GM12873 (cell line): ENCODE measurements around the gene HPGD.

Source experiments
- TF ChIP-seq, protein P1 (sequence below): IDR thresholded peaks from 2 replicates; pipeline ENCODE4 v1.5.1; 2012; ENCODE audit warnings: low read depth, mild to moderate bottlenecking, moderate library complexity, low read length, control low read depth; ENCODE audit not compliant: insufficient read depth; ENCODE audit errors: missing control alignments

HPGD gene

DNA sequence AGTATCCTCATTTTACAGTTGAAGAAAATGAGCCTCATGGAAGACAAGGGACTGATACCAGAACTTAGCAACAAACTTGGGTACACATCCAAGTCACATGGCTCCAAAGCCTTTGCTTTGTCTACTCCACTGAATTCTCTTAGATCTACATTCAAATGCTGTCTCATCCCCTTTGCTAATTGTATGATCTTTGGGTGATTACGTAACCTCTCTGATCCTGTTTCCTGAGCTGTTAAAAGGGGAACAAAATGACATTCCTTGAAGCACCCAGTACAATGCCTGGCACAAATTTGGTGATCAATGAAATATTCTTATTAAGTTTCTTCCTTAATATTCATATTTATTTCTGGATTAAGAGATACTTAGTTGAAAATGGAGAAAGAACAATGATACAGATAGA, 5.9 kb upstream of the HPGD start:
- TF ChIP-seq, protein P1, sequence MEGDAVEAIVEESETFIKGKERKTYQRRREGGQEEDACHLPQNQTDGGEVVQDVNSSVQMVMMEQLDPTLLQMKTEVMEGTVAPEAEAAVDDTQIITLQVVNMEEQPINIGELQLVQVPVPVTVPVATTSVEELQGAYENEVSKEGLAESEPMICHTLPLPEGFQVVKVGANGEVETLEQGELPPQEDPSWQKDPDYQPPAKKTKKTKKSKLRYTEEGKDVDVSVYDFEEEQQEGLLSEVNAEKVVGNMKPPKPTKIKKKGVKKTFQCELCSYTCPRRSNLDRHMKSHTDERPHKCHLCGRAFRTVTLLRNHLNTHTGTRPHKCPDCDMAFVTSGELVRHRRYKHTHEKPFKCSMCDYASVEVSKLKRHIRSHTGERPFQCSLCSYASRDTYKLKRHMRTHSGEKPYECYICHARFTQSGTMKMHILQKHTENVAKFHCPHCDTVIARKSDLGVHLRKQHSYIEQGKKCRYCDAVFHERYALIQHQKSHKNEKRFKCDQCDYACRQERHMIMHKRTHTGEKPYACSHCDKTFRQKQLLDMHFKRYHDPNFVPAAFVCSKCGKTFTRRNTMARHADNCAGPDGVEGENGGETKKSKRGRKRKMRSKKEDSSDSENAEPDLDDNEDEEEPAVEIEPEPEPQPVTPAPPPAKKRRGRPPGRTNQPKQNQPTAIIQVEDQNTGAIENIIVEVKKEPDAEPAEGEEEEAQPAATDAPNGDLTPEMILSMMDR = no peak

DNA sequence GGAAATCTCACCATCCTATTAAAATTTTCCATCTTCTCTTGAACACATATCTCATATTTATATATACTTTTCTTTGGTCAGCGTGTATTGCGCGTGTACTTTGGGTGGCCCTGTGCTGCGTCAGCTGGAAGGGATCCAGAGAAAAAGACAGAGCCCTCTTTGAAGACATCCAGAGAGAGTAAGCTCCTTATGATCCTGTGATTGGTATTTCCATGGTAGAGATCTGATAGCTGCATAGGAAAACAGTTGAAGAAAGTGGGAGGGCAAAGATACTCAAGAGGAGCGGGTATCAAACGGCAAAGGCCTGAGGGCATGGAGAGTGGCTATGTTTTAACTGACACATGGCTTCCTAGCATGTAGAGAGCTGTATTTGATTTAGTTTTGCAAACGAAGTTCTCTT, 4.4 kb upstream of the HPGD start:
- TF ChIP-seq, protein P1 = no peak

DNA sequence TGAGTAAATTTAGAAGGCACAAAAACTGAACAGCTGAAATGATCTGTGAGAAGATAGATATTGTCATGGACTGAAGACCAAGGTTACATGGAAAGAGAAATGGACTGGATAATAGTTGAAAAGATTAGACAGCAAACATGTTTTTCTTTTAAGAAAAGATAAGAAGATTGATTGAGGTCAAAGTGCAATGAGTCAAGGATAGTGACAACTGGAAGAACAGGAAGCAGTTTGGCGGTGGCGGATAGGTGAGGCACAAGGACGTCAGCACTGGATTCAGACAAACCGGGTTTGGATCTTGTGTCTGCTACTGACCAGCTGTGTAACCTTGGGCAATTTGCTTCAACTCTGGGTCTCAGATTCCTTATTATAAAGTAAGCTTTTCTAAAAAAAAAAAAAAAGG, 2.0 kb upstream of the HPGD start:
- TF ChIP-seq, protein P1 = no peak

DNA sequence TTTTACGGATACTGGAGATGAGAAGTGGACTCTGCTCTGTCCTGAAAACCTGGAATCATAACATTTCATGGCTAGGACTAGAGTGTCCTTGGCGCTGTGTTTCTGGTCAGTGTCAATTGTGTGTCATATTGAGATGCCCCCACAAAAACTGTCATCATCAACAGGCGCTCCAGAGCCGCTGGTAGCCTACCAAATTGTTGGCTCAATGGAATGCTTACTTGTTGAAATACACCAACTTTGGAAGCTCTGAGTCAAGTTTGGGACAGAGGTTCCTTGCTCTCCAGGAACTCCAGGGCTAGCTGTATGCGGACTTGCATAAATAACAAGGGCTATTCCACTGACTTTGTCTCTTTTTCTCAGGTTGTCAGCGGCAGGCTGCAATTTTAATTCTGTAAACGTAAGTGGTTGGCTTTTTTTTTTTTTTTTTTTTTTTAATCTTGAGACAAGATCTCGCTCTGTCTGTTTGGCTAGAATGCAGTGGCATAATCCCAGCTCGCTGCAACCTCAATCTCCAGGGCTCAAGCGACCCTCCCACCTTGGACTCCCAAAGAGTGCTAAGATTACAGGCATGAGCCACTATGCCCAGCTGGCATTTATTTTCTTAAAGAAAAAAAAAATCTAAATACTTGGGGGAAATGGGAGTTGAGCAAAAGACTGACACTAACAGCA, 871 bp upstream of the HPGD start:
- TF ChIP-seq, protein P1 = no peak

DNA sequence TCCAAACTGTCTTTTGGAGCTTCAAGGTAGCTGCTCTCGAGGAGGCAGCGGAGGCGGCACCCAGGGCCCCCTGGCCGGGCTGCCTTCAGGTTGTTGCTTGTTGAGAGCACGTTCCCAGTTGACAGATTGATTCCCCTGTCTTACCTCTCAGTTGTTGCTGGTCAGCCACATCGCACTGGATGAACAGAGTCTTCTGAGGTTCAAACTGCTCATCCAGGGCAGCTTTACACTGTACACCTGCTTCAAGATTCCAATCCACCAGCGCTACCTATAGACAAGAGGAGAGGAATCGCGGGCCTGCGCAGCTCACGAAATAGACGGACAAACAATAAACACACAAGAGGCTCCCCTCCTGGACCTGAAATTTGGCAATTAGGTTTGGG, 497 bp downstream of the HPGD start:
- TF ChIP-seq, protein P1 = no peak

DNA sequence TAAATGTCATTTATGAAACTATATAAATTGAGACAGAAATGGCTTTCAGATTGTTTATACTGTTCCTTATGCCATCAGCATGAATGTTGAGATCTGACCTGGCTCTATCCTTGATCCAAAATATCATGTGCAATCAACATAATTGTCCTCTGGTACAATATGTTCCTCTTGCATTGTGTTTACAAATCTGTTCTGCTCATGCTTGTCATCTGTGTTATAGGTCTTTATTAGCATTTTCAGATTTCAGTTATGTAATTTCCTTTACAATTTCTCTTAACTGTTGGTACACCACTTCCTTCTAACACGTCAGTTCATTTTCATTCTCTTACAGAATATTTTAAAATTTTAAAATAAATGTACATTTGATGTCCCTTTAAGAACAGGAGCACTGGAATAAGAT, 1.6 kb downstream of the HPGD start:
- TF ChIP-seq, protein P1 = no peak

DNA sequence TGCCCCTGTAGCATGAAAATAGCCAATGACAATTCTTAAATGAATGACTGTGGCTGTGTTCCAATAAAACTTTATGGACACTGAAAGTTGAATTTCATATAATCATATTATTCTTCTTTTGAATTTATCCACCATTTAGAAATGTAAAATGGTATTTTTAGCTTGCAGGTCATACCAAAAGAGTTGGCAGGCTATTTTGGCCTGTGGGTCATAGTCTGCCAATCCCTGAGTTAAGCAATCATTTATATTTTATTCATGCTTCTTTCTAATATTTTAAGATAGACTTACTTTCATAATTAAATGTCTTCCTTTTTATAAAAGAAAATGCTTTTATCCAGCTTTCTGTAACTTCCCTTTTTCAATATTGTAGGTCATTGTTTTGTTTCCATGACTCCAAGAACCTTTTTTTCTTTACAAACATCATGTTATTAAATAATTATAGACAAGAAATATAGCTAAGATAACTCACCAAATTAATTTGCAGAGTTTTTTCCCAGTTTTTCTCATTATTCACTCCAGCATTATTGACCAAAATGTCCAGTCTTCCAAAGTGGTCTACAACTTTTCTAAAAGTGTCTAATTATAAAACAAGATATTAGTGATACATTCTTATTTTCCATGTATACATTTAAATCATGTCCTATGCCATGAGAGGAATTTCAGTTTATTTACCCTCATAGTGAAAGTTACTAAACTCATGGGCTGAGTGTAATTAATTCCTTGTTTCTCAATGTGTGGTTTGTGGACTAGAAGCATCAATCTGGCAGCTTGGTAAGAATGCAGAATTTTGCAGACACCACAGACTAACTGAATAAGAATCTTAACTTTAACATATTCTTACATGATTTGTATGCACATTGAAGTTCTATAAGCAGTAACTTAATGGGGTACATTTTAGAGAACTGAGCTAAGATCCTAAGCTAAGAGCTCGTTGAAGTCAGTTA, 4.5 kb downstream of the HPGD start:
- TF ChIP-seq, protein P1 = no peak
